ENCODE data around the gene HOTAIR.

Gene HOTAIR

GRCh38 chr12:53938326-53939140, 36.2 kb downstream of the HOTAIR start, which contains the start of gene HOXC13:
HOXC13 (plus strand) TSS chr12:53938831; CDS start chr12:53938907, 76 bp downstream.
- Histone ChIP-seq H3K4me3 (ENCODE audit: low read length) (peak within 1 kb of the TSS; percentile 10; the same call in 1 of the 2 replicates), H3K9ac (ENCODE audit: low read depth, low read length) (no peak within 1 kb of the TSS), H3K9me3 (ENCODE audit: insufficient read depth, low read depth, low read length) (peaks cover 4% of the 10 kb centered on the region; the same call in 1 of the 2 replicates), H3K27me3 (ENCODE audit: insufficient read depth, low read length) (peaks cover 100% of the 10 kb centered on the region), H3K27ac (ENCODE audit: low read length) (no peak within 1 kb of the TSS), H3K36me3 (ENCODE audit: insufficient read depth, low read depth, low read length) (no peaks in the 10 kb centered on the region), H3K4me1 (ENCODE audit: insufficient read depth, low read length) (no peaks in the 10 kb centered on the region)

GRCh38 chr12:53937596-53938325, 37.0 kb downstream of the HOTAIR start:
- Histone ChIP-seq H3K27me3 (ENCODE audit: insufficient read depth, low read length) (peaks cover 100% of the 10 kb centered on the region), H3K4me3 (ENCODE audit: low read length) (no peak overlapping the region), H3K9ac (ENCODE audit: low read depth, low read length) (no peak overlapping the region), H3K4me1 (ENCODE audit: insufficient read depth, low read length) (no peaks in the 10 kb centered on the region), H3K36me3 (ENCODE audit: insufficient read depth, low read depth, low read length) (no peaks in the 10 kb centered on the region), H3K9me3 (ENCODE audit: insufficient read depth, low read depth, low read length) (peaks cover 4% of the 10 kb centered on the region; the same call in 1 of the 2 replicates), H3K27ac (ENCODE audit: low read length) (no peak overlapping the region)

- Histone ChIP-seq H3K9ac (ENCODE audit: low read depth, low read length) (no peak overlapping the region), H3K9me3 (ENCODE audit: insufficient read depth, low read depth, low read length) (peaks cover 4% of the 10 kb centered on the region; the same call in 1 of the 2 replicates), H3K4me3 (ENCODE audit: low read length) (no peak overlapping the region), H3K4me1 (ENCODE audit: insufficient read depth, low read length) (no peaks in the 10 kb centered on the region), H3K27me3 (ENCODE audit: insufficient read depth, low read length) (peaks cover 100% of the 10 kb centered on the region), H3K27ac (ENCODE audit: low read length) (no peak overlapping the region), H3K36me3 (ENCODE audit: insufficient read depth, low read depth, low read length) (no peaks in the 10 kb centered on the region)
These were observed 37.7 kb downstream of the HOTAIR start for GRCh38 chr12:53937099-53937498.

- peaks cover 4% of the 10 kb centered on the region; the same call in 1 of the 2 replicates for H3K9me3 ChIP-seq (ENCODE audit: insufficient read depth, low read depth, low read length)
- no peak overlapping the region for H3K9ac ChIP-seq (ENCODE audit: low read depth, low read length)
- no peak overlapping the region for H3K27ac ChIP-seq (ENCODE audit: low read length)
- peaks cover 100% of the 10 kb centered on the region for H3K27me3 ChIP-seq (ENCODE audit: insufficient read depth, low read length)
- no peaks in the 10 kb centered on the region for H3K36me3 ChIP-seq (ENCODE audit: insufficient read depth, low read depth, low read length)
- no peaks in the 10 kb centered on the region for H3K4me1 ChIP-seq (ENCODE audit: insufficient read depth, low read length)
- no peak overlapping the region for H3K4me3 ChIP-seq (ENCODE audit: low read length)
These were observed 39.1 kb downstream of the HOTAIR start for GRCh38 chr12:53935383-53936341.

- H3K9ac ChIP-seq (ENCODE audit: low read depth, low read length): no peak overlapping the region
- peaks cover 4% of the 10 kb centered on the region; the same call in 1 of the 2 replicates for H3K9me3 ChIP-seq (ENCODE audit: insufficient read depth, low read depth, low read length)
- no peaks in the 10 kb centered on the region for H3K4me1 ChIP-seq (ENCODE audit: insufficient read depth, low read length)
- H3K36me3 ChIP-seq (ENCODE audit: insufficient read depth, low read depth, low read length): no peaks in the 10 kb centered on the region
- H3K4me3 ChIP-seq (ENCODE audit: low read length): no peak overlapping the region
- peaks cover 100% of the 10 kb centered on the region for H3K27me3 ChIP-seq (ENCODE audit: insufficient read depth, low read length)
- no peak overlapping the region for H3K27ac ChIP-seq (ENCODE audit: low read length)
These were observed 41.8 kb downstream of the HOTAIR start for GRCh38 chr12:53932915-53933314.

DNA sequence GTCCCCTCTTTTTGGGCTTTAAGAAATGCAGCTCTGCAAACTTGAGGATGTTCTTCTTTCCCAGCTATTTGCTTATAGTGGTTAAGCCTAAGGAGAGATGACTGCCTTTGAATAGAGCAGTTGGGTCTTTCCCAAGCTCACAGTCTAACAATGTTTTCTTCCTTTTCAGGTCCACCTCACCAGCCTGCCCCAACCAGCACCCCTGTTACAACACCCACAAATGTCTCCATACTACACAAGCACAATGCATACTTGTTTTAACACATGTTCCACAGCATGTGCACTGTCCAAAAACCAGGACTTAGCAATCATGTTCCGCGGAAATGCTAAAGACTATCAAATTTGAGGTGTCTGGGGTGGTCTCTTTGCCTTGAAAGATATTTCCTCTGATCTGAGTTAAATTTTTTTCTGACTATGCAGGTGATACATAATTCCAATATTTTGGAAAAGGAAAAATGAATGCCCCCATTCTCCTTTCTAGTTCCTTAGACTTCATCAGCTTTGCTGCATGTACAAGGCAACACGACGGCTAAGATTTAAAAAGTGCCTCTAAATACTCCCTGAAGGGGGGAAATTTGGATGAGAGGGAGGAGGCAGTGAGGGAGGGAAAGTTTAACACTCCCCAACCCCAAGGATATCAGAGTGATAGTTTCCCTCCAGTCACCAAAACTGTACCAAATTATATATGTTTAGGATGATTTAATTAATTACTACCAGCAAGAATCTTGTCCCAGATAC, 42.7 kb downstream of the HOTAIR start:
- Histone ChIP-seq H3K36me3 (ENCODE audit: insufficient read depth, low read depth, low read length) (no peaks in the 10 kb centered on the region), H3K27ac (ENCODE audit: low read length) (no peak overlapping the region), H3K4me3 (ENCODE audit: low read length) (no peak overlapping the region), H3K9me3 (ENCODE audit: insufficient read depth, low read depth, low read length) (peaks cover 3% of the 10 kb centered on the region; the same call in 1 of the 2 replicates), H3K4me1 (ENCODE audit: insufficient read depth, low read length) (no peaks in the 10 kb centered on the region), H3K9ac (ENCODE audit: low read depth, low read length) (no peak overlapping the region), H3K27me3 (ENCODE audit: insufficient read depth, low read length) (peaks cover 100% of the 10 kb centered on the region)

- H3K9me3 ChIP-seq (ENCODE audit: insufficient read depth, low read depth, low read length): peaks cover 3% of the 10 kb centered on the region; the same call in 1 of the 2 replicates
- H3K27ac ChIP-seq (ENCODE audit: low read length): no peak overlapping the region
- H3K27me3 ChIP-seq (ENCODE audit: insufficient read depth, low read length): peaks cover 100% of the 10 kb centered on the region
- H3K4me1 ChIP-seq (ENCODE audit: insufficient read depth, low read length): no peaks in the 10 kb centered on the region
- H3K4me3 ChIP-seq (ENCODE audit: low read length): no peak overlapping the region
- H3K36me3 ChIP-seq (ENCODE audit: insufficient read depth, low read depth, low read length): no peaks in the 10 kb centered on the region
- H3K9ac ChIP-seq (ENCODE audit: low read depth, low read length): no peak overlapping the region
These were observed 44.0 kb downstream of the HOTAIR start for GRCh38 chr12:53930591-53931255.

GRCh38 chr12:53929527-53929926, 45.2 kb downstream of the HOTAIR start:
- Histone ChIP-seq H3K9me3 (ENCODE audit: insufficient read depth, low read depth, low read length) (peaks cover 3% of the 10 kb centered on the region; the same call in 1 of the 2 replicates), H3K27ac (ENCODE audit: low read length) (no peak overlapping the region), H3K27me3 (ENCODE audit: insufficient read depth, low read length) (peaks cover 100% of the 10 kb centered on the region), H3K4me1 (ENCODE audit: insufficient read depth, low read length) (no peaks in the 10 kb centered on the region), H3K36me3 (ENCODE audit: insufficient read depth, low read depth, low read length) (no peaks in the 10 kb centered on the region), H3K4me3 (ENCODE audit: low read length) (no peak overlapping the region), H3K9ac (ENCODE audit: low read depth, low read length) (no peak overlapping the region)

DNA sequence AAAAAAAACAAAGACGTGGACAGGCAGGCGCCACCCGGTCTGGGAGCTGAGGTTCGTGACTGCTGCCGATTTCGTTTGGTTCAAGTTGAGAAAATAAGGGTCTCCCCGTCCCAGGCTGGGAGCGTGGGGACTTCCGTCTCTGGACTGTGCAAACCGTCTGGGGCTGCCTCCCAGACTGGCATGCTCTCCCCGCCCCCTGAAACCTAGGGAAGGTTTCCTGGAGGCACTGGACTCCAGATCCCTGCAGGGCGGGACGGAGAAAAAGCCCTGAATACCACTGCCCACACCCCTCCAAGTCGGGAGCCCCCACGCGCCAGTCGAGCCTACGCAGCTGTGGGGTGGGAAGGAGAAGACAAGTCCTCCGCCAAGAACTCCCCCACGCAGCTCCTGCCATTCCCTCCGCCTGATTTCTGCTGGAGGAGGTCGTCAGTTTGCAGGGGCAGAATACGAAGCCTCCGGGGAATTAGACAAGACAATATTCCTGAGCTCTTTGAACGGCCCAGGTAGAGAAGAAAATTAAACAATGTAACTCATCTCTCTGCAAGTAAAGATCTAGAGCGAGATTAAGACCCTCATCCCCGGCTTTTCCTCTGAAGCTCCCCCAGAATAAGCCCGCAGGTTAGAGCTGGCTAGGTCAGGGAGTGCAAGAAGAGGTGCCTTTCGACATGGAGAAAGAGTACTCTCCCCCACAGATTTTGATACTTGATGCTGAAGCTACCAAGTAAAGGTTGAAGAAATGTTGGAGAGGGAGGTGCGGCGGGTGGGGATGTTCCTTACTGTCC, 46.5 kb downstream of the HOTAIR start:
- H3K9me3 ChIP-seq (ENCODE audit: insufficient read depth, low read depth, low read length): peaks cover 3% of the 10 kb centered on the region; the same call in 1 of the 2 replicates
- peaks cover 100% of the 10 kb centered on the region for H3K27me3 ChIP-seq (ENCODE audit: insufficient read depth, low read length)
- H3K4me3 ChIP-seq (ENCODE audit: low read length): no peak overlapping the region

More for the DNA sequence above, 46.5 kb downstream of the HOTAIR start:
- Histone ChIP-seq H3K27ac (ENCODE audit: low read length) (no peak overlapping the region), H3K4me1 (ENCODE audit: insufficient read depth, low read length) (no peaks in the 10 kb centered on the region), H3K9ac (ENCODE audit: low read depth, low read length) (no peak overlapping the region), H3K36me3 (ENCODE audit: insufficient read depth, low read depth, low read length) (no peaks in the 10 kb centered on the region)
